IMR-90 (cell line): ENCODE measurements around the gene NAGLU. TPM values are rescaled to one million over a fixed set of nuclear protein-coding genes. Genes with fewer than 3 reads are reported as not detected.

Experiments
- ATAC-seq: fragments of 200-7000 bp; cut with Tn5 transposase; 2 replicates; pipeline ENCODE4 v1.9.1; 2020; ENCODE audit warnings: low read depth, mild to moderate bottlenecking, moderate library complexity
- BruUV-seq: library from RNA; stranded (reverse); fragments of 400-500 nt; replicated peaks from 2 replicates; lab custom pipeline; 2021; lab: Mats Ljungman, UMichigan
- CTCF ChIA-PET: fragments of 300-600 bp; formaldehyde crosslinking; extraction: SDS; loops from one replicate; lab custom pipeline; 2021; ENCODE audit warnings: antibody characterized with exemption; lab: Yijun Ruan, JAX
- POLR2A ChIA-PET: fragments of 300-600 bp; sonication (Branson Sonifier 250); formaldehyde crosslinking; loops from one replicate; lab custom pipeline; 2022; ENCODE audit warnings: antibody characterized with exemption; ENCODE audit not compliant: unreplicated experiment; lab: Charles Lee
- DNase-seq: peaks from one replicate; pipeline ENCODE4 v3.0.0; 2013
- H2AFZ ChIP-seq: replicated peaks from 2 replicates; pipeline ENCODE3; 2013; ENCODE audit warnings: low read length, mild to moderate bottlenecking; ENCODE audit not compliant: poor library complexity
- H2AK5ac ChIP-seq: 2 replicates; pipeline ENCODE4 v1.6.1; 2013; ENCODE audit warnings: low read depth, low read length, inconsistent platforms
- H2AK9ac ChIP-seq: replicated peaks from 2 replicates; pipeline ENCODE3; 2013; ENCODE audit warnings: mild to moderate bottlenecking, low read depth, low read length, moderate library complexity; ENCODE audit not compliant: poor library complexity
- H2BK120ac ChIP-seq: 2 replicates; pipeline ENCODE4 v1.6.1; 2013; ENCODE audit warnings: low read depth, low read length, inconsistent platforms
- H2BK15ac ChIP-seq: 3 replicates; pipeline ENCODE4 v1.6.1; 2013; ENCODE audit warnings: low read depth, low read length, inconsistent platforms
- H2BK20ac ChIP-seq: 2 replicates; pipeline ENCODE4 v1.6.1; 2013; ENCODE audit warnings: low read depth, mild to moderate bottlenecking, inconsistent platforms, low read length, moderate library complexity
- H2BK5ac ChIP-seq: 2 replicates; pipeline ENCODE4 v1.6.1; 2013; ENCODE audit warnings: mild to moderate bottlenecking, low read depth, low read length, inconsistent platforms; ENCODE audit not compliant: poor library complexity, severe bottlenecking
- H3K14ac ChIP-seq: replicated peaks from 2 replicates; pipeline ENCODE4 v1.6.1; 2013; ENCODE audit warnings: low read depth, low read length, inconsistent platforms
- H3K18ac ChIP-seq: 2 replicates; pipeline ENCODE4 v1.6.1; 2013; ENCODE audit warnings: low read depth, low read length, control low read depth
- H3K23ac ChIP-seq: 2 replicates; pipeline ENCODE4 v1.6.1; 2013; ENCODE audit warnings: low read depth, low read length, inconsistent platforms
- H3K27ac ChIP-seq: 2 replicates; pipeline ENCODE4 v1.5.1; 2013; ENCODE audit warnings: mild to moderate bottlenecking, control low read depth, low read length; ENCODE audit not compliant: insufficient read depth
- H3K27me3 ChIP-seq: 2 replicates; pipeline ENCODE4 v1.6.1; 2013; ENCODE audit warnings: low read length; ENCODE audit not compliant: control insufficient read depth, insufficient read depth
- H3K36me3 ChIP-seq: 2 replicates; pipeline ENCODE4 v1.6.1; 2013; ENCODE audit warnings: low read length, mixed read lengths; ENCODE audit not compliant: control insufficient read depth, insufficient read depth
- H3K4ac ChIP-seq: 2 replicates; pipeline ENCODE4 v1.6.1; 2013; ENCODE audit warnings: low read depth, low read length, inconsistent platforms
- H3K4me1 ChIP-seq: 2 replicates; pipeline ENCODE4 v1.6.1; 2013; ENCODE audit warnings: low read length, mixed read lengths; ENCODE audit not compliant: control insufficient read depth, insufficient read depth
- H3K4me2 ChIP-seq: 2 replicates; pipeline ENCODE4 v1.6.1; 2013; ENCODE audit warnings: low read depth, mild to moderate bottlenecking, control low read depth, low read length, moderate library complexity
- H3K4me3 ChIP-seq: 2 replicates; pipeline ENCODE4 v1.5.1; 2013; ENCODE audit warnings: low read depth, mild to moderate bottlenecking, control low read depth, low read length, moderate library complexity; ENCODE audit not compliant: insufficient read depth
- H3K56ac ChIP-seq: 2 replicates; pipeline ENCODE4 v1.6.1; 2013; ENCODE audit warnings: low read length, inconsistent platforms; ENCODE audit not compliant: insufficient read depth; ENCODE audit errors: extremely low read depth
- H3K79me1 ChIP-seq, 2 experiments: 2 replicates each; pipeline ENCODE4 v1.6.1; 2013; ENCODE audit warnings: low read length in 2 of 2, inconsistent platforms in 1 of 2, low read depth in 1 of 2
- H3K9ac ChIP-seq: 2 replicates; pipeline ENCODE4 v1.6.1; 2013; ENCODE audit warnings: low read depth, low read length, control low read depth
- H3K9me1 ChIP-seq: 2 replicates; pipeline ENCODE4 v1.6.1; 2013; ENCODE audit warnings: low read length, inconsistent platforms; ENCODE audit not compliant: insufficient read depth
- H3K9me3 ChIP-seq: 2 replicates; pipeline ENCODE4 v1.6.1; 2013; ENCODE audit warnings: low read length; ENCODE audit not compliant: control insufficient read depth, insufficient read depth
- H4K20me1 ChIP-seq: 2 replicates; pipeline ENCODE4 v1.6.1; 2013; ENCODE audit warnings: low read length, inconsistent platforms; ENCODE audit not compliant: insufficient read depth
- H4K5ac ChIP-seq: 2 replicates; pipeline ENCODE4 v1.6.1; 2013; ENCODE audit warnings: mild to moderate bottlenecking, low read depth, low read length, control low read depth
- H4K8ac ChIP-seq, 2 experiments: 2 replicates each; pipeline ENCODE4 v1.6.1; 2013; ENCODE audit warnings: low read depth in 2 of 2, low read length in 2 of 2, control low read depth in 1 of 2, inconsistent platforms in 1 of 2
- H4K91ac ChIP-seq: 2 replicates; pipeline ENCODE4 v1.6.1; 2013; ENCODE audit warnings: low read depth, low read length, inconsistent platforms; ENCODE audit not compliant: insufficient read depth
- RCOR1 ChIP-seq: IDR thresholded peaks from 2 replicates; pipeline ENCODE4 v1.6.1; 2012; ENCODE audit warnings: mild to moderate bottlenecking, low read length, improper control_type of control experiment; ENCODE audit not compliant: insufficient replicate concordance
- WGBS, 2 experiments: methylation state at CpG; one replicate each; pipeline versions ENCODE4 v1.1.5 to v1.1.7; 2013; ENCODE audit warnings: missing lambda C conversion rate in 2 of 2; ENCODE audit not compliant: insufficient read length in 1 of 2; ENCODE audit errors: extremely low coverage in 2 of 2; 5-methylcytosine and 5-hydroxymethylcytosine counted together
- dilution Hi-C: fragments of 300-500 bp; cut with HindIII; formaldehyde crosslinking; loops from one replicate; pipeline ENCODE4 v1.14.3; 2018; ENCODE audit warnings: low sequenced_read_pairs; ENCODE audit not compliant: unreplicated experiment
- in situ Hi-C: fragments of 300-500 bp; cut with MboI; formaldehyde crosslinking; loops from 3 replicates; pipeline ENCODE4 v1.14.3; 2019; ENCODE audit warnings: low sequenced_read_pairs, inconsistent platforms, mixed read lengths
- intact Hi-C: fragments of 100-400 bp; cut with micrococcal nuclease; formaldehyde crosslinking; loops from 2 replicates; pipeline ENCODE4 v1.10.0; 2022
- polyA plus RNA-seq, 3 experiments: library from polyadenylated mRNA; depleted of rRNA; stranded (reverse); fragments of >200 nt; gene quantifications; 2 replicates each; pipeline ENCODE4 v1.2.3, GENCODE V29; 2012; ENCODE audit warnings: low replicate concordance in 1 of 3
- total RNA-seq: library from RNA; depleted of rRNA; stranded (reverse); fragments of >200 nt; gene quantifications from 2 replicates; pipeline ENCODE4 v1.2.3, GENCODE V29; 2012

NAGLU gene
- total and polyA plus RNA-seq, 2 of the 4 experiments (the other 2 are of a cell fraction) = 6.5 to 29.2 TPM

DNA sequence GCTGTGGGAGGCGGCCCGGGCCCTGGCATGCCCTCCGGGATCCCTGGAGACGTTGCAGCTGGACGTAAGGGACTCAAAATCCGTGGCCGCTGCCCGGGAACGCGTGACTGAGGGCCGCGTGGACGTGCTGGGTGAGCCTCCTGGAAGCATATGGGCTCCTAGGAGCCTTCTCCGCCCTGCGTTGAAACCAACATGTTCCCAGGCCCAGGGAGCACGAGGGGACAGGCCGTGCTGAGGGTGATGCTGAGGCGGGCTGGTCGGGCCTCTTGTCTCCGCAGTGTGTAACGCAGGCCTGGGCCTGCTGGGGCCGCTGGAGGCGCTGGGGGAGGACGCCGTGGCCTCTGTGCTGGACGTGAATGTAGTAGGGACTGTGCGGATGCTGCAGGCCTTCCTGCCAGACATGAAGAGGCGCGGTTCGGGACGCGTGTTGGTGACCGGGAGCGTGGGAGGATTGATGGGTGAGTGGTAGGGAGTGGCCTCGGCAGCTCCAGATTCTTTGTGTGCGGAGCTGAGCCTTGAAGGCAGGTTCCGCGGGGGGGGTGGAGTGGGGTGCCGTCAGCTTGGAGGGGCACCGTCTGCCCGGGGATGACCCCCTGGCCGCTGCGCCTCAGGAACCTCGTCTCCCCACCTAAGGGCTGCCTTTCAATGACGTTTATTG is 17.2 kb downstream of the NAGLU start:
- peaks cover 4% of the 10 kb centered on the region; the same call in 1 of the 2 replicates for H3K36me3 ChIP-seq
- dilution Hi-C loops (no loop called here), in situ Hi-C loops (no loop called here), intact Hi-C loops (no loop called here)
- ChIA-PET POLR2A (no interaction called here), CTCF (no interaction called here)
- no peak for TF ChIP-seq RCOR1
- H4K91ac ChIP-seq = no peak overlapping the region
- ATAC-seq (no peak), DNase-seq (no peak)
- H2BK15ac ChIP-seq = no peak overlapping the region
- H2BK5ac ChIP-seq = no peak overlapping the region
- no peak overlapping the region for H2BK20ac ChIP-seq
- H4K8ac ChIP-seq = no peak overlapping the region
- no peak overlapping the region for H3K4me3 ChIP-seq
- no peak overlapping the region for H4K5ac ChIP-seq
- H3K9ac ChIP-seq = no peak overlapping the region
- H3K14ac ChIP-seq = no peak overlapping the region
- 86% methylated on average over 27 of the region's 45 CpGs; no CpG with 5 or more reads in 1 of the 2 experiments for WGBS, 2 experiments
- no TSS peak for BruUV-seq
- no peaks in the 10 kb centered on the region for H3K9me3 ChIP-seq
- H3K23ac ChIP-seq = no peak overlapping the region
- no peak overlapping the region for H3K4ac ChIP-seq
- H2AK9ac ChIP-seq = peak overlapping the region; percentile 55
- H2AK5ac ChIP-seq = 0 out of 2 replicates have a peak overlapping the region, but pooled peaks have one; percentile 93
- no peaks in the 10 kb centered on the region for H3K27me3 ChIP-seq
- H3K4me2 ChIP-seq = no peak overlapping the region; the same call in 1 of the 2 replicates
- H3K4me1 ChIP-seq = peaks cover 5% of the 10 kb centered on the region
- no peak overlapping the region for H2AFZ ChIP-seq
- H3K27ac ChIP-seq = no peak overlapping the region
- no peak overlapping the region for H2BK120ac ChIP-seq
- no peak overlapping the region for H3K56ac ChIP-seq
- peaks cover 11 to 53% of the 10 kb centered on the region in 2 experiments for H3K79me1 ChIP-seq
- H3K18ac ChIP-seq = no peak overlapping the region
- no peaks in the 10 kb centered on the region for H3K9me1 ChIP-seq
- H4K20me1 ChIP-seq = no peaks in the 10 kb centered on the region; the same call in 1 of the 2 replicates
